Transverse colon (tissue), 4 donors: ENCODE data around the gene PRKCD.

Experiments used
- CTCF ChIP-seq, 5 experiments: fragments of 200-600 bp in 3 of 5; fragments of 450-650 bp in 2 of 5; sonication (generic) in 3 of 5; IDR thresholded peaks; 1 replicate in 2 of 5; 2 replicates in 3 of 5; pipeline ENCODE4 v1.5.1; 2016 to 2017; ENCODE audit warnings: antibody characterized with exemption in 5 of 5, inconsistent platforms in 3 of 5, mild to moderate bottlenecking in 2 of 5, moderate library complexity in 1 of 5
- EP300 ChIP-seq: sonication (generic); formaldehyde crosslinking; IDR thresholded peaks from one replicate; pipeline ENCODE4 v1.6.1; 2017; ENCODE audit warnings: antibody characterized with exemption, low read depth
- POLR2A ChIP-seq: fragments of 450-650 bp; IDR thresholded peaks from one replicate; pipeline ENCODE4 v1.6.1; 2016; ENCODE audit warnings: antibody characterized with exemption, mild to moderate bottlenecking, moderate library complexity
- POLR2AphosphoS5 ChIP-seq, 3 donors: sonication (generic); formaldehyde crosslinking; IDR thresholded peaks; one replicate each; pipeline ENCODE4 v1.6.1; 2016; ENCODE audit warnings: antibody characterized with exemption in 3 of 3

- TF ChIP-seq CTCF (IDR thresholded peaks at IDR 0.05): no peak
- no peak for TF ChIP-seq POLR2AphosphoS5 (IDR thresholded peaks at IDR 0.05)
- TF ChIP-seq EP300: no peak
- TF ChIP-seq POLR2A: no peak
These were observed 62.0 kb downstream of the PRKCD start for GRCh38 chr3:53223025-53223424.
